ENCODE results near the gene CTDSP2. TPM values are rescaled to one million over a fixed set of nuclear protein-coding genes. Genes with fewer than 3 reads are reported as not detected.
A peak's percentile ranks its signal among the peaks of the same experiment; 100 is the strongest.
"Not testable (repeated sequence)": the region's sequence is repeated elsewhere in the genome, so short reads cannot be mapped to it uniquely, and the experiment has no call there.

CTDSP2 gene
- total RNA-seq, 1 donor from 2014 or later = 49.8 TPM

- ATAC-seq = no peak
Measured at GRCh38 chr12:57834086-57834876, 12.2 kb downstream of the CTDSP2 start.

GRCh38 chr12:57833672-57834071 lies 12.9 kb downstream of the CTDSP2 start:
- no peak for ATAC-seq

- no peak for ATAC-seq
Measured at GRCh38 chr12:57832966-57833365, 13.6 kb downstream of the CTDSP2 start.

GRCh38 chr12:57830393-57830792 lies 16.1 kb downstream of the CTDSP2 start:
- ATAC-seq = no peak

- no peak for ATAC-seq
Measured at GRCh38 chr12:57829025-57829777, 17.3 kb downstream of the CTDSP2 start.

- no peak for ATAC-seq
Measured at GRCh38 chr12:57826966-57827365, 19.6 kb downstream of the CTDSP2 start.

GRCh38 chr12:57826400-57826799 lies 20.1 kb downstream of the CTDSP2 start:
- no peak for ATAC-seq

- no peak for ATAC-seq
Measured at GRCh38 chr12:57825451-57825850, 21.1 kb downstream of the CTDSP2 start.

GRCh38 chr12:57823908-57824640 lies 22.5 kb downstream of the CTDSP2 start:
- ATAC-seq = no peak

- ATAC-seq = no peak
Measured at GRCh38 chr12:57823131-57823907, 23.2 kb downstream of the CTDSP2 start.

- peak; percentile 36 for ATAC-seq
Measured at GRCh38 chr12:57822392-57823130, 24.0 kb downstream of the CTDSP2 start.

- ATAC-seq = no peak
Measured at GRCh38 chr12:57821474-57822214, 24.9 kb downstream of the CTDSP2 start.

- ATAC-seq = not testable (repeated sequence)
Measured at GRCh38 chr12:57821015-57821414, 25.5 kb downstream of the CTDSP2 start.

- not testable (repeated sequence) for ATAC-seq
Measured at GRCh38 chr12:57820119-57820518, 26.4 kb downstream of the CTDSP2 start.

GRCh38 chr12:57817990-57818331 lies 28.6 kb downstream of the CTDSP2 start:
- ATAC-seq = not testable (repeated sequence)

- no peak for ATAC-seq
Measured at GRCh38 chr12:57817261-57817989, 29.1 kb downstream of the CTDSP2 start.

GRCh38 chr12:57816855-57817151 lies 29.7 kb downstream of the CTDSP2 start:
- peak; percentile 29 for ATAC-seq

GRCh38 chr12:57816001-57816854 lies 30.3 kb downstream of the CTDSP2 start:
- no peak for ATAC-seq

GRCh38 chr12:57815177-57816000 lies 31.1 kb downstream of the CTDSP2 start:
- no peak for ATAC-seq

Data from esophagus mucosa (tissue), 1 donor.